Loucy (cell line): ENCODE data around the gene FANK1.

Experiments used
- H2AFZ ChIP-seq: fragments of 200-600 bp; sonication (generic); 2 replicates; pipeline ENCODE4 v1.6.0; 2016; ENCODE audit warnings: antibody characterized with exemption, mild to moderate bottlenecking, low read length, moderate library complexity
- H3F3A ChIP-seq: fragments of 200-600 bp; 2 replicates; pipeline ENCODE4 v1.6.0; 2016; ENCODE audit warnings: antibody characterized with exemption, low read depth, mild to moderate bottlenecking
- H3K27me3 ChIP-seq: fragments of 200-600 bp; sonication (generic); 2 replicates; pipeline ENCODE4 v1.6.1; 2014; ENCODE audit warnings: low read length, mild to moderate bottlenecking; ENCODE audit not compliant: insufficient read depth, poor library complexity, severe bottlenecking
- H3K36me3 ChIP-seq: fragments of 200-600 bp; sonication (generic); 2 replicates; pipeline ENCODE4 v1.6.1; 2016; ENCODE audit warnings: low read length; ENCODE audit not compliant: insufficient read depth
- H3K4me1 ChIP-seq: fragments of 200-600 bp; sonication (generic); 2 replicates; pipeline ENCODE4 v1.5.1; 2014; ENCODE audit warnings: low read length, mild to moderate bottlenecking; ENCODE audit not compliant: insufficient read depth, poor library complexity, severe bottlenecking
- H3K4me2 ChIP-seq: fragments of 200-600 bp; sonication (generic); 2 replicates; pipeline ENCODE4 v1.6.0; 2014; ENCODE audit warnings: antibody characterized with exemption, low read length, low read depth, mild to moderate bottlenecking; ENCODE audit not compliant: poor library complexity, severe bottlenecking
- H3K4me3 ChIP-seq: fragments of 200-600 bp; sonication (generic); 2 replicates; pipeline ENCODE4 v1.5.1; 2014; ENCODE audit warnings: low read length, mild to moderate bottlenecking, mixed read lengths; ENCODE audit not compliant: poor library complexity, severe bottlenecking
- H3K79me2 ChIP-seq: fragments of 200-600 bp; sonication (generic); 2 replicates; pipeline ENCODE4 v1.6.1; 2014; ENCODE audit warnings: low read length; ENCODE audit not compliant: insufficient read depth
- H3K9ac ChIP-seq: fragments of 200-600 bp; sonication (generic); 2 replicates; pipeline ENCODE4 v1.6.0; 2014; ENCODE audit warnings: mild to moderate bottlenecking, low read depth, low read length, moderate library complexity; ENCODE audit not compliant: poor library complexity, severe bottlenecking
- H3K9me2 ChIP-seq: fragments of 200-600 bp; sonication (generic); replicated peaks from 2 replicates; pipeline ENCODE4 v1.6.1; 2016; ENCODE audit warnings: low read depth, low read length, mixed read lengths
- H3K9me3 ChIP-seq: fragments of 200-600 bp; sonication (generic); 2 replicates; pipeline ENCODE4 v1.6.1; 2014; ENCODE audit warnings: mild to moderate bottlenecking, antibody characterized with exemption, low read length, low read depth; ENCODE audit not compliant: insufficient read depth
- H4K20me1 ChIP-seq: fragments of 200-600 bp; sonication (generic); 2 replicates; pipeline ENCODE4 v1.6.0; 2014; ENCODE audit warnings: antibody characterized with exemption, low read length, mild to moderate bottlenecking; ENCODE audit not compliant: insufficient read depth, poor library complexity, severe bottlenecking
- EZH2phosphoT487 ChIP-seq: fragments of 200-600 bp; IDR thresholded peaks from 2 replicates; pipeline ENCODE4 v1.6.1; 2018; ENCODE audit warnings: antibody characterized with exemption, mild to moderate bottlenecking, moderate library complexity, borderline replicate concordance
- TF ChIP-seq, protein P1 (sequence below): fragments of 200-600 bp; sonication (generic); conservative IDR thresholded peaks from 2 replicates; pipeline ENCODE4 v1.5.1; 2014; ENCODE audit warnings: mild to moderate bottlenecking, antibody characterized with exemption, low read length

Gene FANK1

DNA sequence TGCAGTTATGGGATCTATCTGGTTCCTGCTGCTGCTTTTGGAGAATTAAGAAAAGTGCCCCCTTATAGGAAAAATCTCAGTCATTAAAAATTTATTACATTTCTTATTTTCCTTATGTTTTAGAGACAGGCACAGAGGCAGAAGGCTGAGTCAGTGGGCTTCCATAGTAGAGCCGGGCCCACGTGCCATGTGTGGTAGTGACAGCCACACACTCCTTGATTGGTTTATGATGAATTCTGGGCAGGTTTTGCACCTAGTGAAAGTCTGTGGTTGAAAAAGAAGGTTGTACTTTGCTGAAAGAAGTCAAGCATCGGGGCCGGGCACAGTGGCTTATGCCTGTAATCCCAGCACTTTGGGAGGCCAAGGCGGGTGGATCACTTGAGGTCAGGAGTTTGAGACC, 109.9 kb downstream of the FANK1 start:
- no peak overlapping the region for H2AFZ ChIP-seq
- no peaks in the 10 kb centered on the region for H3K4me1 ChIP-seq
- H3K79me2 ChIP-seq = no peaks in the 10 kb centered on the region
- no peak overlapping the region for H3K9ac ChIP-seq
- H4K20me1 ChIP-seq = no peaks in the 10 kb centered on the region
- no peaks in the 10 kb centered on the region for H3K27me3 ChIP-seq
- no peak overlapping the region for H3K4me3 ChIP-seq
- H3K4me2 ChIP-seq = no peak overlapping the region
- TF ChIP-seq, protein P1, sequence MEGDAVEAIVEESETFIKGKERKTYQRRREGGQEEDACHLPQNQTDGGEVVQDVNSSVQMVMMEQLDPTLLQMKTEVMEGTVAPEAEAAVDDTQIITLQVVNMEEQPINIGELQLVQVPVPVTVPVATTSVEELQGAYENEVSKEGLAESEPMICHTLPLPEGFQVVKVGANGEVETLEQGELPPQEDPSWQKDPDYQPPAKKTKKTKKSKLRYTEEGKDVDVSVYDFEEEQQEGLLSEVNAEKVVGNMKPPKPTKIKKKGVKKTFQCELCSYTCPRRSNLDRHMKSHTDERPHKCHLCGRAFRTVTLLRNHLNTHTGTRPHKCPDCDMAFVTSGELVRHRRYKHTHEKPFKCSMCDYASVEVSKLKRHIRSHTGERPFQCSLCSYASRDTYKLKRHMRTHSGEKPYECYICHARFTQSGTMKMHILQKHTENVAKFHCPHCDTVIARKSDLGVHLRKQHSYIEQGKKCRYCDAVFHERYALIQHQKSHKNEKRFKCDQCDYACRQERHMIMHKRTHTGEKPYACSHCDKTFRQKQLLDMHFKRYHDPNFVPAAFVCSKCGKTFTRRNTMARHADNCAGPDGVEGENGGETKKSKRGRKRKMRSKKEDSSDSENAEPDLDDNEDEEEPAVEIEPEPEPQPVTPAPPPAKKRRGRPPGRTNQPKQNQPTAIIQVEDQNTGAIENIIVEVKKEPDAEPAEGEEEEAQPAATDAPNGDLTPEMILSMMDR = no peak
- TF ChIP-seq EZH2phosphoT487 = no peak
- H3F3A ChIP-seq = no peaks in the 10 kb centered on the region
- H3K9me2 ChIP-seq = no peaks in the 10 kb centered on the region
- no peaks in the 10 kb centered on the region for H3K9me3 ChIP-seq
- no peaks in the 10 kb centered on the region for H3K36me3 ChIP-seq

DNA sequence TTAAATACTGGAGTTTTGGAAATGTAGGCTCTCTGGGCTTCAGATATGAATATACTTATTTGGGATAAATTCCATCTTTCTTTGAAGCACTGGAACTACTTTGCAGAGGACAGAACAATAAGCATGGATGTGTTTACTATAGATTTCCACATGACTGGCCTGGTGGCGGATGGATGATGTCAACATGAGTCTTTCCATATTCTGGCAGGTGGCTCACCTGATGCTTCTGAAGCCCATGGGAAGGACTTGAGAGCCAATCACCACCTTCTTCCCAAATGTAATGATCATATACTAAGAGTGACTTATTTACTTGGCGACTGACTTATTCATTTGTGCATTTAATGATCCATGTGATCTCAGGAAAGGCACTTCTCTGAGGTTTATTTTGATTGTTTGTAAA, 110.5 kb downstream of the FANK1 start:
- no peak overlapping the region for H2AFZ ChIP-seq
- no peaks in the 10 kb centered on the region for H3K4me1 ChIP-seq
- no peak overlapping the region for H3K4me2 ChIP-seq
- H3K9me3 ChIP-seq = no peaks in the 10 kb centered on the region
- no peaks in the 10 kb centered on the region for H3K79me2 ChIP-seq
- H3K9ac ChIP-seq = no peak overlapping the region
- no peaks in the 10 kb centered on the region for H4K20me1 ChIP-seq
- no peaks in the 10 kb centered on the region for H3K36me3 ChIP-seq
- TF ChIP-seq, protein P1 = no peak
- no peak for TF ChIP-seq EZH2phosphoT487
- no peaks in the 10 kb centered on the region for H3K27me3 ChIP-seq
- H3K9me2 ChIP-seq = no peaks in the 10 kb centered on the region
- no peak overlapping the region for H3K4me3 ChIP-seq
- no peaks in the 10 kb centered on the region for H3F3A ChIP-seq

DNA sequence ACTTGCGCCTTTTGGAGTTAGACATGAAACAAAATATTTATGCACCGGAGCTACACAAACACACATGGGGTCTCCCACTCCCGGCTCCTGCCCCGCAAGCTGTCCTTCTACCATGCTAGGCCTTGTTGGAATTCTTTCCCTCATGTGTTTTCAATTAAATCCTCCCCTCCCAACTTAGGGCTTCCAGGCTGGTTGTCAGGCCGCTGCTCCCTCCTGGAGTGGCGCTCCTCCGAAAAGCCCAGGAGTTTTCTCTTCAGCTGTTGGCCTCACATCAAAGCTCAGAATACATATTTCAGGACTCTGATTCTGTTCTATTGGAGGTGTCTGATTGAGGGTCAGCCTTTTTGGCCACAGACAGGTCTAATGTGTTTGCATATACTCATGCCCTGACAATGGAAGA, 113.3 kb downstream of the FANK1 start:
- Histone ChIP-seq H3K4me3 (no peak overlapping the region), H3K9ac (no peak overlapping the region), H3K36me3 (no peaks in the 10 kb centered on the region), H3K4me2 (no peak overlapping the region), H3K27me3 (no peaks in the 10 kb centered on the region), H3K4me1 (no peaks in the 10 kb centered on the region), H4K20me1 (no peaks in the 10 kb centered on the region), H3K79me2 (no peaks in the 10 kb centered on the region), H3K9me3 (no peaks in the 10 kb centered on the region; the same call in 1 of the 2 replicates), H3K9me2 (no peaks in the 10 kb centered on the region), H2AFZ (no peak overlapping the region), H3F3A (no peaks in the 10 kb centered on the region)
- TF ChIP-seq EZH2phosphoT487 = no peak

DNA sequence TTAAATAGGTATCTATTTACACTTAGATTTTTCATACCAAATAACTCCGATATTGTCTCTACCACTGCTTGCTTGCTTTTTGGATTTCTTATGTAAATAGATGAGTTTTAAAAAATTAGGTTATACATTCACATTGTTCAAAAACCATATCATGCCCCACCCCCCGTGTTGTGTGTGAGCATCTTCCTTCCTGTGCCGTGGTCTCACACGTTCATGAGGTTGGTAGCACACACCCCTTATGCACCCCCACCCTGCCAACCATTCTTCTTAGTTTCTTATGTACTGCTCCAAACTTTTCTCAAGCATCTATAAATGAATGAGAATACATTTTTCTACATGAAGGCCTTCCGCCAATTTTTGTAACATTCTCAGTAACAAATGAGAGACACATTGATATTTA, 115.6 kb downstream of the FANK1 start:
- Histone ChIP-seq H3K36me3 (no peaks in the 10 kb centered on the region), H3K9me3 (no peaks in the 10 kb centered on the region; the same call in 1 of the 2 replicates), H3F3A (no peaks in the 10 kb centered on the region), H2AFZ (no peak overlapping the region), H3K4me3 (no peak overlapping the region), H3K4me1 (no peaks in the 10 kb centered on the region), H3K27me3 (no peaks in the 10 kb centered on the region), H3K9me2 (no peaks in the 10 kb centered on the region; the same call in 1 of the 2 replicates), H3K9ac (no peak overlapping the region), H3K4me2 (no peak overlapping the region), H3K79me2 (no peaks in the 10 kb centered on the region), H4K20me1 (no peaks in the 10 kb centered on the region)
- TF ChIP-seq, protein P1 = no peak
- no peak for TF ChIP-seq EZH2phosphoT487
